ENCODE results near the gene CLDN1.

Gene CLDN1, protein sequence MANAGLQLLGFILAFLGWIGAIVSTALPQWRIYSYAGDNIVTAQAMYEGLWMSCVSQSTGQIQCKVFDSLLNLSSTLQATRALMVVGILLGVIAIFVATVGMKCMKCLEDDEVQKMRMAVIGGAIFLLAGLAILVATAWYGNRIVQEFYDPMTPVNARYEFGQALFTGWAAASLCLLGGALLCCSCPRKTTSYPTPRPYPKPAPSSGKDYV

DNA sequence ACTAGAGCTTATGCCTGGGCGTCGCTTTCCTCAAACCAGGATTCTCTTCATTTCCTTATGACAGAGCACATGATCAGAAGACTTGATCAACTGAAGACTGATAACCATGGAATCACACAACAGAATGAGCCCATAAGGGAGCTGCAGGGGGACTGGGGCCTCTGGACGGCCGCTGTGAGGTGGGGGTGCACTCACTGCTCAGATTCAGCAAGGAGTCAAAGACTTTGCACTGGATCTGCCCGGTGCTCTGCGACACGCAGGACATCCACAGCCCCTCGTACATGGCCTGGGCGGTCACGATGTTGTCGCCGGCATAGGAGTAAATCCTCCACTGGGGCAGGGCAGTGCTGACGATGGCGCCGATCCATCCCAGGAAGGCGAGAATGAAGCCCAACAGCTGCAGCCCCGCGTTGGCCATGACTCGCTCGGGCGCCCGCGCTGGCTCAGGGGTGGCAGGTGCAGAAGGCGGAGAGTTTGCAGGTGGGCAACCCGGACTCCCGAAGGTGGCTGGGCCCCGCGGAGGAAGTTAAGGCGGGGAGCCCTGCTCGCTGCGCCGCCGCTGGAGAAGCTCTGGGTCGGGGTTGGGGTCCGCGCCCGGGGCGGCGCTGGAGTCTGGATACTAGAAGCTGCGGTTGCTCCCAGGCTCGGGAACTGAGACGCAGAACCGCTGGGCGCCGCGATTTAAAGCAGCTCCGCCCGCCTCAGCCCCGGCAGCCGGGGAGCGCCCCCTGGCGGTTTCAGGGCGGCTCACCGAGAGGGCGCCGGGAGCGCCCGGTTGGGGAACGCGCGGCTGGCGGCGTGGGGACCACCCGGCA is at the start of gene CLDN1:
TSS of gene CLDN1 (minus strand) at position 658 of the 815 bp plus-strand sequence. CDS start at position 418, 240 bp downstream.
- in situ Hi-C loops (cut with HindIII; ENCODE audit: low pct_ligation_motif_present, low pct_unique_long_range_greater_than_20kb, low sequenced_read_pairs) = no loop called here
- peak; percentile 83 for DNase-seq

DNA sequence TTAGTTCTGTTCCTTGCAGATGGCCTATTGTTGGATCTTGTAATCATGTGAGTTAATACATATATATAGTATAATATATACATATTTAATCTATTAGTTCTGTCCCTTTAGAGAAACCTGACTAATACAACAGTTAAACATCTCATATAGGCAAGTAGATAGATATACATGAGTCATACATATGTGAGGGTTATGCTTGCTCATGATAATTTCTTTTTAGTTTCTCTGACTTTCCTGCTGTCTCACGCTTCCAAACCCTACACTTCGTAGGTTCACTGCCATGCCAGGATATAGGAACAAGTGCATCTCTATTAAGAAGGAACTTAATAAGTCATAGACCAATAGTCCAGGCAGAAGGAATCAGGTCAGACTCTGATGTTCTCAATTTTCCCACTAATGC is 48.9 kb upstream of the CLDN1 start:
- in situ Hi-C loops (cut with HindIII; ENCODE audit: low pct_ligation_motif_present, low pct_unique_long_range_greater_than_20kb, low sequenced_read_pairs) = no loop called here
- no peak for DNase-seq

DNA sequence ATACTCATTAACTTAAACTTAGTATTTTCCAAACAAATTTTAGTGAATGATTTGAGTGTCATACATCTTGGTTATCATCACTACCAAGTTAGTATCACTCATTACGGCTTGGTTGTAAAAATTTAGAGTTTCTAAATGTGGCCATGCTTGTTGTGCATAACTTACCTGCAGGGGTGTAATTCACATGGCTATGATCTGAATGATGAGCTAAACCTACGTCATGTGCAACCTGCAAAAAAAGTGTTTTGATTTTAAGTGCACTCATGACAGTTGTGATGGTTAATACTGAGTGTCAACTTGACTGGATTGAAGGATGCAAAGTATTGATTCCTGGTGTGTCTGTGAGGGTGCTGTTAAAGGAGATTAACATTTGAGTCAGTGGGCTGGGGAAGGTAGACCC is 48.1 kb upstream of the CLDN1 start:
- in situ Hi-C loops (cut with HindIII; ENCODE audit: low pct_ligation_motif_present, low pct_unique_long_range_greater_than_20kb, low sequenced_read_pairs) = no loop called here

DNA sequence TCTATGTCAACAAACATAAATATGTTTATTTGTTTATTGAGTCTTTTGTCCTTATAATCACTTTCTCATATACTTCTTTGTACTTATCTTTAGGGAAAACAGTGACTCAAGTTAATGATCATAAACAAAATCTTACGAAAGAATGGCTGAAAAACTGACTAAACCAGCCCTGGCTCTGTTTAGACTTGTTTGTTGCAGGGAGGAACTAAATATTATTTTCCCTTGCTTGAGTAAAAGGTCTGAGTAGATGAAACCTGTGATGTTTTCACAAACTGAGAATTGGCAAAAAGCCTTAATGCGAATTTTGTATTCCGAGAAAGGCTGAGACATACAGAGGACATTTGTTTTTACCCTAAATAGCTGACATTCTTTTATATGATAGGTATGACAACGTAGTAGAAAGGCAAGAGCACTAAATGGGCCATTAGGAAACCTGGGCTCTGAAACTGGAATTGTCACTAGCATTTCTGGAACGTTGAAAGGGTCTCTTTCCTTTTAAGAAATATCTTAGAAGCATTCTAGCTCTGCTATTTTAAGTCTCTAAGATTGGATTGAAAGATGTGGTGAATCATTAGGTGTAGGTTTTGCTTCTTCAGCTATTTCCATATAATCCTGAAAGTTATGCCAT is 47.5 kb upstream of the CLDN1 start:
- DNase-seq = no peak
- in situ Hi-C loops (cut with HindIII; ENCODE audit: low pct_ligation_motif_present, low pct_unique_long_range_greater_than_20kb, low sequenced_read_pairs) = no loop called here

More for the DNA sequence above, 48.1 kb upstream of the CLDN1 start:
- no peak for DNase-seq

DNA sequence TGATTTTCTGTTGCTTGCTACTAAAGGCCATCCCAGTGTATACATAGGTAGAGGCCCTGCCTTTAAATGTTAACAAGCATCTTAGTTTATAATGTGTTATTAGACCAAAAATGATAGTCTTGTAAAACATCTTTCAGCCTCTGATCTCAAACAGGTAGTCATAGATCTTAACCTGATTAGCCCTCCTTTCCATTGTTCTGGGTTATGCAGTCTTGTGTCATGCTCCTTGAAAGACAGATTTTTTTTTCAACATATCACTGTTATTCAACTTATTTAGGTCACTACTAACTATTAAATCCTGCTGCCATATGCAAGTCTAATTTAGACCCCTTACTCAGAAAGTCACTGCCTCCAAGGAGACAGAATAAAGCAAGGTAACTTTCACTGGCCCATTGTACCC is 46.6 kb upstream of the CLDN1 start:
- DNase-seq = no peak
- in situ Hi-C loops (cut with HindIII; ENCODE audit: low pct_ligation_motif_present, low pct_unique_long_range_greater_than_20kb, low sequenced_read_pairs) = no loop called here

DNA sequence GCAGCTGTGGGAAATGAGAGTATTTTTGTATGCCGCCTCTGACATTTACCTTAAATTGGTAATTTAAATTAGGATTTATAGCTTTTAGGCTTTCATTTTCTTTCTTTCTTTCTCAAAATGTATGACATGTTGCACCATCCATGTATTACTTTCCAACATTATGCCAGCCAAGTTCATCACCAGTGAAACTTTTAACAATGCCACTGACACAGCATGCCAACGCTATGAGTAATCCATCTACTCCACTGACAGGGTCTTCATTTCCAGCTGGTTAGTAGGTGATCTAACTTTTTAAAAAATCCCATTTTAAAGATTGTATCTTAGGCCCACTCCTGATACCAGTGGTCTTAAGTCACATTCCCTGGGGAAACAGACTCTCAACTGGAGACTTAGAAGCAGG is 43.9 kb upstream of the CLDN1 start:
- in situ Hi-C loops (cut with HindIII; ENCODE audit: low pct_ligation_motif_present, low pct_unique_long_range_greater_than_20kb, low sequenced_read_pairs) = no loop called here
- peak; percentile 55 for DNase-seq

DNA sequence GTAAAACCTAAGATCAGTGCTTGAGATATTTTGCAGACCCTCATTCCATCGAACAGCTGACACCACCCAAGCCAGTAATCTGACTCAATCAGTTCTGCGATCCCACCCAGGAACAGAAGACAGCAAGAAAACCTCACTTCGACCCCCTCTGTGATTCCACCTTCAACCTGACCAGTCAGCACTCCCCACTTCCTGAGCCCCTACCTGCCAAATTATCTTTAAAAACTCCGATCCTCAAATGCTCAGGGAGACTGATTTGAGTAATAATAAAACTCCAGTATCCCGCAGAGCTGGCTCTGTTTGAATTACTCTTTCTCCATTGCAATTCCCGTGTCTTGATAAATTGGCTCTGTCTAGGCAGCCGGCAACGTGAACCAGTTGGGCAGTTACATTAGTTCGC is 40.0 kb upstream of the CLDN1 start:
- in situ Hi-C loops (cut with HindIII; ENCODE audit: low pct_ligation_motif_present, low pct_unique_long_range_greater_than_20kb, low sequenced_read_pairs) = no loop called here
- no peak for DNase-seq

DNA sequence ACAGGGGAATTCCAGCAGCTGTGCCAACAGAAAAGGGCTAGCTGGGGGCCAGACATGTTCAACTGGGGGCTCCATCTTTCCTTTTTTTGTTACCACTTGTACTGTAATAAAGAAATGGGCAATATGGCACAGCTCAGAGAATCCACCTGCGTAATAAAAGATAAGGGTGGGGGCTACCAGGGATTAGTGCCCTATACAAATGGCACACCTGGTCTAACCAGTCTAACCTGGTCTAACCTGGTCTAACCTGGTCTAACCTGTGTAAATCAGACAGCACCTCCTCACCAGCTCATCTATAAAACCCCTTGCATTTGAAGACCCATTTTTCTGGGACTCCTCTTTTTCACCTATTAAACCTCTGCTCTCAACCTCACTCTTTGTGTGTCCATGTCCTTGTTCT is 39.5 kb upstream of the CLDN1 start:
- in situ Hi-C loops (cut with HindIII; ENCODE audit: low pct_ligation_motif_present, low pct_unique_long_range_greater_than_20kb, low sequenced_read_pairs) = no loop called here

DNA sequence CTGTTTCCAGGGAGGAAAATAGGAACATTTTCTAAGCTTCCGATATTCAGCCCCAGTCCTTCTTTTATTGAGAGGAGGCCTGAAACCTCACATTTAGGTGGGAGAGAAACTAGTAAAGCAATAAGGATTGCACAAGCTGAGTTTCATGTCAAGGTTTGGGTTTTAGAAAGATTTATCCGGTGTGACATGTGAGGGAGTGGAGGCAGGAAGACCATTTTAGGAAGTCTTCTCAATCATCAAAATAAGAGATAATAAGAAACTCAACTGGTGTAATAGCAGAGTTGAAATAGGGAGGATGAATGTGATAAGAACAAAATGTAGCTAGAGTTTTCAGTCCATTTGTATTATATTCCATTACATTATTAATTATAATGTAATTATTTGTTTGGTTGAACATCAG is 38.0 kb upstream of the CLDN1 start:
- DNase-seq = no peak
- in situ Hi-C loops (cut with HindIII; ENCODE audit: low pct_ligation_motif_present, low pct_unique_long_range_greater_than_20kb, low sequenced_read_pairs) = no loop called here

More for the DNA sequence above, 39.5 kb upstream of the CLDN1 start:
- no peak for DNase-seq

DNA sequence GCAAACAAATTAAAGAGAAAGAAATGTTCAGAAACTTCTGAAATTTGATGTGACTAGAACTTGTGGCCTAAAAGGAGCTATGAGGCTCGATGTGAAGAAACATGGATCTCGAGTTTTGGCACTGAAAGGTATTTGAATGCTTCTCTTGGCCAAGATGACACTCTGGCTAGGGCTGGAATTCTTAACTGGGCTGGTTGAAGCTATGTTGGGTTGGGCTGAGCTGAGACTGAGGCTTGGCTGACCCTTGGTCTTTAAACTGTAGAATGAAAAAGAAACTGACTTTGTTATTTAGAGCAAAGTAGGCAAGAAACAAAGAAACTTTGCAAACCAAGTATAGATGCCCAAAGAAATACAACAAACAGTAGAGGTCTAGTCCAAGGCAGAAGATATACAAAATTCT is 37.6 kb upstream of the CLDN1 start:
- no peak for DNase-seq
- in situ Hi-C loops (cut with HindIII; ENCODE audit: low pct_ligation_motif_present, low pct_unique_long_range_greater_than_20kb, low sequenced_read_pairs) = no loop called here

DNA sequence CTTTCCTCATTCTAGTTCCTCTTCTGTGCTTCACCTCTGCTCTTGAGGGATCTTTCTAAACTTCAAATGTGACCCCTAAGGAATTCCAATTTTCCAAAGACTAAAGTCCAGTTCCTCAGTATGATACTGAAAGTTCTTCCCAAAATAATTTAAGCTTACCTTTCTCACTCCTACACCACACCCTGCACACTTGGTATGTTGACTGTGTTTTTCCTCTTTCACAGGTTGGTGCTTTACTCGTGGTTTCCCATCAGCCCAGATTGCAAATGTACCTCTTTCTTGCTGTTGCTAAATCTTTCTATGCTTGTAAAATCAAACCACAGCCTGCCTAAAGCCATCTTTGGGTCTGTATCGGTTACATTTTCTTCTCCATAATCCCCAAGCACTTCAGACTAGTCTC is 35.2 kb upstream of the CLDN1 start:
- in situ Hi-C loops (cut with HindIII; ENCODE audit: low pct_ligation_motif_present, low pct_unique_long_range_greater_than_20kb, low sequenced_read_pairs) = no loop called here
- DNase-seq = no peak

DNA sequence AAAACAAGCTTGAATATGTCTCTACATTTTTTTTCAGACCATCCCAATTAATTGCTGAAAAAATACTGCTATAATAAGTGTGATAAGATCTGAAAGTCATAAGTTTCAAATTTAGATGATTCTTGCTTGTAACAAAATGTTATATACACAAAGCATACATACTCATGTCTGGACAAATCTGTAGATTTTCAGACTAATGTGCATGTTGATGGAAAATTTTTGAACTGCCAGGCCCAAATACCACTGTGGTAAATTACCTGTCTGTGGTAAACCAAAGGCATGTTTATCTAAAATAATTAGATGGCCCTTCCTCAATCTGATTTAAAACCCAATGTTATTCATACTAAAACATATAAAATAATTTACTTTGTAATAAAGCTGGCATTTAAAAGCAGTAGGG is 34.0 kb upstream of the CLDN1 start:
- in situ Hi-C loops (cut with HindIII; ENCODE audit: low pct_ligation_motif_present, low pct_unique_long_range_greater_than_20kb, low sequenced_read_pairs) = no loop called here
- no peak for DNase-seq

DNA sequence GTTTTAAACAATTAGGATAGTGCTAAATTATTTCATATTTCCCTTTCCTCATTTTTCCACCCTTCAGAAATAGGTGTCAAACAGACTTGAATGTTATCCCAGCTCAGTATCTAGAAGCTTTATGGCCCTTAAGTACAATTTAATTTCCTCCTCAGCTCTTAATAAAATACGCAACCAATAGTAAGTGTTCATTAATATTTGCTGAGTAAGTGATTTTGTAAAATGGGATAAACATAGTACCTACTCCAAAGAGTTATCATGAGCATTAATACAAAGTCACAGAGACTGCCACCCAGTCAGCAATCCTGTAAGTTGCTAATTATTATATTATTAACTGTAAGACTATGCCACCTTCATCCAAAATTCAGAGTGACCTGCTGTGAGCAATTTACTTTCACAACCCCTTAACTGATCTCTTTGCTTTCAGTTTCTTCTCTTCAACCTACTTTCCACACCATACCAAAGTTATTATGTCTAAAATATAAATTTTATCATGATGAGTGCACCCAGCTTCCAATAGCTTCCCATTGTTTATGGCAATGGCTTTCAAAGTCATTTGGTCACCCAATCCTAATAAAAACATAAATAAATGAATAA is 30.7 kb upstream of the CLDN1 start:
- in situ Hi-C loops (cut with HindIII; ENCODE audit: low pct_ligation_motif_present, low pct_unique_long_range_greater_than_20kb, low sequenced_read_pairs) = no loop called here
- DNase-seq = no peak

DNA sequence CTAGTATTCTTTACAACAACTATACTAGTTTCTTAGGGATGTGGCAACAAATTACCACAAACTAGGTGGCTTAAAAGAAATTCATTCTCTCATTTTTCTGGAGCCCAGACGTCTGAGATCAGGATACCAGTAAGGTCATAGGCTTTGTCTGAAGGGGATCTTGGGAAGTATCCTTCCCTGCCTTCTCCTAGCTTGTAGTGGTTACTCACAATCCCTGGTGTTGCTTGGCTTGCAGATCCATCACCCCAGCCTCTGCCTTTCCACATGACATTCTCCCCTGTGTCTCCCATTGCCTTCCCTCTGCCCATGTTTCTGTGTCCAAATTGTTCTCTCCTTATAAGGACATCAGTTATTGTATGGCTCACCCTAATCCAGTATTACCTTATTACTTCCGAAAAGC is 24.3 kb upstream of the CLDN1 start:
- DNase-seq = peak; percentile 61
- in situ Hi-C loops (cut with HindIII; ENCODE audit: low pct_ligation_motif_present, low pct_unique_long_range_greater_than_20kb, low sequenced_read_pairs) = no loop called here

DNA sequence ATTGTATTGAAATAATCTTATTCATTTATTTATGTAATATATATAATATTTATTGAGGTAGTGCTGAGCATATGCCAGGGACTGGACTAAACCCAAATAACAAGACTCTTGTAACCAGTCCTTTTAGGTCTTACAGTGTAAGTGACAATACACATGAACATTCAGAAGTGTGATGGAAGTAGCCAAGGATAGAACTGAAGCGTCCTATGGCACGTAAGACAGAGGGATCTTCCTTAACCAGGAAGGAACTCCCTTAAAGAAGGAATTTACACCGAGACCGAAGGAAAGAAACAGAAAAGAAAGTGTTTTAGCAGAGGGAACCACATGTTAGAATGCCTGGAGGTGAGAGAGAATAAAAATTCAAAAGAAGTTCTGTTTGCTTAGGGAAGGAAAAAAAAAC is 23.6 kb upstream of the CLDN1 start:
- in situ Hi-C loops (cut with HindIII; ENCODE audit: low pct_ligation_motif_present, low pct_unique_long_range_greater_than_20kb, low sequenced_read_pairs) = no loop called here

DNA sequence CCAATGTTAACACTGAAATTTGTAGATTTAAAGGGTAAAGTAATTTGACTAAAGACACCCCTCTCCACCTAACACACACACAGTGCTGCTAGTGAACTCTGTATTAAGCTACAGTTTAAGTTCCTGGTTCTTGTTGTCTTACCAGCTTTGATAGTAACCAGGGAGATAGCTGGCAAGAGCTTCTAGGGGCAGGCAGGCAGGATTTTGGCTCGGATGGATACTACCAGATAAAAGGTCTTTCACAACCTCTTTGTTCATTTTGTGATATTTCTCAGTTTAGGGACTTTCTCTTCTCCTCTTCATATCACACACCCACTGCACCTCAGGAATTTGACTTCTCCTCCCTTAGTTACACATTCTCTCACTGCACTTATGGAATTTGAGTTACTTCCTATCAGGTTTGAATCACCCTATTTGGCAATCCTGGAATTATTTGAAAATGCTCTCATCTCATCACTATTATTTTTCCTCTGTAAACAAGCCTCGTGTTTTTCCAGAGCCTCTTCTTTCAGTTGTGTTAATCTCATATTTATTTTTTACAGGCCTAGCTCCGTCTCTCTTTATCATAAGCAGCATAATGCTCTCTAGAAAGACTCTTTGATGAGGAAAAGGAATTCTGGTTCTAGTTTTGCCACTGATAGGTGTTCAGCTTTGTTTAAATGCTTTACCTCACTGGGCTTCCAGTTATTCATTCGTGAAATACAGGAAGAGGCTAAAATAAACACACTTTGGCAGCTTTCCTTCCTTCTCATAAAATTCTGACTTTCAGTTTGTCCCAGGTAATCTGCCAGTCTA is 23.0 kb upstream of the CLDN1 start:
- peak; percentile 98 for DNase-seq
- in situ Hi-C loops (cut with HindIII; ENCODE audit: low pct_ligation_motif_present, low pct_unique_long_range_greater_than_20kb, low sequenced_read_pairs) = no loop called here

More for the DNA sequence above, 23.6 kb upstream of the CLDN1 start:
- DNase-seq = peak; percentile 64

DNA sequence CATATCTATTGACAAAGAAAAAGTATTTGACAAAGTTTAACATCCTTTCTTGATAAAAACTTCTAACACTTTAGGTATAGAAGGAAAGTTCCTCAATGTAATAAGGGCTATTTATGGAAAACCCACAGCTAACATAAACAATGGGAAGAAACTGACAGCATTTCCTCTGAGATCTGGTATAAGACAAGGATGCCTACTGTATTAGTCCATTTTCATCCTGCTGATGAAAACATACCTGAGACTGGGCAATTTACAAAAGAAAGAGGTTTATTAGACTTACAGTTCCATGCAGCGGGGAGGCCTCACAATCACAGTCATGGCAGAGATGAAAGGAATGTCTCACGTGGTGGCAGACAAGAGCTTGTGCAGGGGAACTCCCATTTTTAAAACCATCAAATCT is 17.8 kb upstream of the CLDN1 start:
- no peak for DNase-seq
- in situ Hi-C loops (cut with HindIII; ENCODE audit: low pct_ligation_motif_present, low pct_unique_long_range_greater_than_20kb, low sequenced_read_pairs) = no loop called here

DNA sequence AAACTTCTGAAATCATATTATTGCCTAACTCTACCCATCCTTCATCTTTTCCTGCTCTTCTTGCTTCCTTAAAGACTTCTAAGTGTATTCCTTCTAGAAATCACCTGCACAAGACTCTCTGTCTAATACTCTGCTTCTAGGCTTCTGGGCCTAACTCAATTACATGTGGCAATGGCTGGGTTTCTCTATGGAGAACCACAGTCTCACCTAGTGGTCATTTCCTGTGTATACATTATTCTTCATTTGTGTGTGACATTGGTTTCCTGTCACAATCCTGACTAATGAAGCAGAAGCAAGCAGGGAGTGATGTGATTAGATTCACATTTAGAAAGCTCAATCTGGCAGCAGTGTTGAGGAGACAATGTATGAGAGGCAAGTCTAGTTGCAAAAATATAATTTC is 16.9 kb upstream of the CLDN1 start:
- no peak for DNase-seq
- in situ Hi-C loops (cut with HindIII; ENCODE audit: low pct_ligation_motif_present, low pct_unique_long_range_greater_than_20kb, low sequenced_read_pairs) = no loop called here

DNA sequence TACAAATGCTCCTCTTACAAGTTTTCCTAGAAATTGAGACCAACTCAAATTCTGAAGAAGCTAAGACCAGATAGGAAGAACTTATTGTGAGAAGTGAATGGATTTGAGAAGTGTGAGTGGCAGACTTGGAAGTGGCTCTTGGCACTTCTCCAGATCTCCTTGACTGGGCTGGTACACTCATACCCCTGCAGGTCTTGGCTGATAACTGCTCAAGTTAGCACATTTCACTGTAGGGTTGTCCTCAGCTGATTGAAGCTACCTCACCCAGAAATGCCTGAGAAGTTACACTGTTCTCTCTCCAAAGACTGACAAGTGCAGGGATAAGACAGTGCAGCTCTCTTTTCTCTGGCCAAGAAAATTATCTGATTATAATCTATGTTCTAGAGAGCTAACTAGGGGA is 16.5 kb upstream of the CLDN1 start:
- in situ Hi-C loops (cut with HindIII; ENCODE audit: low pct_ligation_motif_present, low pct_unique_long_range_greater_than_20kb, low sequenced_read_pairs) = no loop called here
- no peak for DNase-seq

All from ACHN (cell line).